ENCODE data around the gene THAP7. TPM values are rescaled to one million over a fixed set of nuclear protein-coding genes. Genes with fewer than 3 reads are reported as not detected.

THAP7 gene
- total and polyA plus RNA-seq, 9 of the 15 experiments (the other 6 are each of a cell fraction or from before 2014, with no cell fraction given): 7.9 to 263 (median 84.1) TPM

DNA sequence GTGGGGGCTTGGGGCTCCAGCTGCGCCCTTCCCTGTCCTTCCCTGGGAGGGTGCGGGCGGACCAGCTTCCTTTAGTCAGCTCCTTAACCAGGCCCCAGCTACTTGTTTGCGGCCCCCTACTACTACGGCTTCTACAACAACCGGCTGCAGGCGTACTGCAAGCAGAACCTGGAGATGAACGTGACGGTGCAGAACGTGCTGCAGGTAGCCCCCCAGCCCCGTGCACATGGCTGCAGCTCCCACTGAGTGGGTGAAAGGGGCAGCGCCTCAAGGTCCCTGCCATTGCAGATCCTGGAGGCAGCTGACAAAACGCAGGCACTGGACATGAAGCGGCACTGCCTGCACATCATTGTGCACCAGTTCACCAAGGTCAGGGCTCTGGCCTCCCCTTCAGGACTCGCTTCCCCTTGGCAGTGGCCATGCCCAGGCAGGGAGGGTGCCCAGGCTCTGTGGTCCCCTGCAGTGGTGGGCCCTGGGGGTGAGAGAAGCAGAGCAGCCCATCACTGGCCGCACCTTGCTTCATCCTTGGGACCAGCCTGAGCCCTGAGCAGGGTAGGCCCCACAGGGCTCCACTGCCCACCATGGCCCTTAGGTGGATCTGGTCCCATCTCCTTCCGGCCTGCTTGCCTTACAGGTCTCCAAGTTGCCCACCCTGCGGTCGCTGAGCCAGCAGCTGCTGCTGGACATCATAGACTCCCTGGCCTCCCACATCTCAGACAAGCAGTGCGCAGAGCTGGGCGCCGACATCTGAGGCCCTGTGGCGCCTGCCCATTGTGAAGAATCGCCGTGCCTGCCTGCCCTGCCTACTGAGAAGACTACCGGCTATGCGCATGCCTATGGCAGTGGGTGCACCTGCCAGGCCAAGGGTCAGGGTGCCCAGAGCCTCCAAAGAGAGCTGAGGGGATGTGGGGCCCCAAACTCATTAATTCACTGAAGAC is 5.1 kb downstream of the THAP7 start (continued):
- TF ChIP-seq, protein P1, sequence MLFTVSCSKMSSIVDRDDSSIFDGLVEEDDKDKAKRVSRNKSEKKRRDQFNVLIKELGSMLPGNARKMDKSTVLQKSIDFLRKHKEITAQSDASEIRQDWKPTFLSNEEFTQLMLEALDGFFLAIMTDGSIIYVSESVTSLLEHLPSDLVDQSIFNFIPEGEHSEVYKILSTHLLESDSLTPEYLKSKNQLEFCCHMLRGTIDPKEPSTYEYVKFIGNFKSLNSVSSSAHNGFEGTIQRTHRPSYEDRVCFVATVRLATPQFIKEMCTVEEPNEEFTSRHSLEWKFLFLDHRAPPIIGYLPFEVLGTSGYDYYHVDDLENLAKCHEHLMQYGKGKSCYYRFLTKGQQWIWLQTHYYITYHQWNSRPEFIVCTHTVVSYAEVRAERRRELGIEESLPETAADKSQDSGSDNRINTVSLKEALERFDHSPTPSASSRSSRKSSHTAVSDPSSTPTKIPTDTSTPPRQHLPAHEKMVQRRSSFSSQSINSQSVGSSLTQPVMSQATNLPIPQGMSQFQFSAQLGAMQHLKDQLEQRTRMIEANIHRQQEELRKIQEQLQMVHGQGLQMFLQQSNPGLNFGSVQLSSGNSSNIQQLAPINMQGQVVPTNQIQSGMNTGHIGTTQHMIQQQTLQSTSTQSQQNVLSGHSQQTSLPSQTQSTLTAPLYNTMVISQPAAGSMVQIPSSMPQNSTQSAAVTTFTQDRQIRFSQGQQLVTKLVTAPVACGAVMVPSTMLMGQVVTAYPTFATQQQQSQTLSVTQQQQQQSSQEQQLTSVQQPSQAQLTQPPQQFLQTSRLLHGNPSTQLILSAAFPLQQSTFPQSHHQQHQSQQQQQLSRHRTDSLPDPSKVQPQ (CRISPR knock-in tag; IDR thresholded peaks at IDR 0.05; ENCODE audit: borderline replicate concordance): 0 out of 2 replicates have a peak, but pooled peaks have one; percentile 58
- TF ChIP-seq NR2F6 (CRISPR knock-in tag; IDR thresholded peaks at IDR 0.05) (0 out of 2 replicates have a peak, but pooled peaks have one; percentile 65), PPARD (CRISPR knock-in tag; IDR thresholded peaks at IDR 0.05) (0 out of 2 replicates have a peak, but pooled peaks have one; percentile 41), SIRT6 (IDR thresholded peaks at IDR 0.05; ENCODE audit: low read depth, low read length) (peak; percentile 5), MAZ (CRISPR knock-in tag; conservative IDR thresholded peaks at IDR 0.05 in 1 of 2, IDR thresholded peaks at IDR 0.05 in 1 of 2) (0 out of 4 replicates have a peak, but pooled peaks of 1 of the 2 experiments have one; percentile 36), RAD51 (IDR thresholded peaks at IDR 0.05; ENCODE audit: borderline replicate concordance, low read depth) (no peak), ZNF133 (CRISPR knock-in tag; IDR thresholded peaks at IDR 0.05) (peak; percentile 5; the same call in 1 of the 2 replicates), HBP1 (CRISPR knock-in tag; IDR thresholded peaks at IDR 0.05) (peak; percentile 87; the same call in 1 of the 2 replicates), RBBP5 (IDR thresholded peaks at IDR 0.05; ENCODE audit: borderline replicate concordance, insufficient read depth, low read length, poor library complexity, severe bottlenecking) (peak; percentile 30), NFIX (CRISPR knock-in tag; IDR thresholded peaks at IDR 0.05; ENCODE audit: low read depth) (0 out of 2 replicates have a peak, but pooled peaks have one; percentile 8), THRB (CRISPR knock-in tag; conservative IDR thresholded peaks at IDR 0.05) (0 out of 2 replicates have a peak, but pooled peaks have one; percentile 23), NR4A1 (CRISPR knock-in tag; IDR thresholded peaks at IDR 0.05) (peak; percentile 9; the same call in 1 of the 2 replicates), NR4A1 (tag; IDR thresholded peaks at IDR 0.05) (no peak), ZNF561 (CRISPR knock-in tag; conservative IDR thresholded peaks at IDR 0.05) (peak; percentile 56; the same call in 1 of the 2 replicates), E2F3 (CRISPR knock-in tag; IDR thresholded peaks at IDR 0.05) (0 out of 2 replicates have a peak, but pooled peaks have one; percentile 46), NR2C2 (CRISPR knock-in tag; IDR thresholded peaks at IDR 0.05) (no peak), NR2C2 (tag; IDR thresholded peaks at IDR 0.05) (no peak)
- TF ChIP-seq, protein P2, sequence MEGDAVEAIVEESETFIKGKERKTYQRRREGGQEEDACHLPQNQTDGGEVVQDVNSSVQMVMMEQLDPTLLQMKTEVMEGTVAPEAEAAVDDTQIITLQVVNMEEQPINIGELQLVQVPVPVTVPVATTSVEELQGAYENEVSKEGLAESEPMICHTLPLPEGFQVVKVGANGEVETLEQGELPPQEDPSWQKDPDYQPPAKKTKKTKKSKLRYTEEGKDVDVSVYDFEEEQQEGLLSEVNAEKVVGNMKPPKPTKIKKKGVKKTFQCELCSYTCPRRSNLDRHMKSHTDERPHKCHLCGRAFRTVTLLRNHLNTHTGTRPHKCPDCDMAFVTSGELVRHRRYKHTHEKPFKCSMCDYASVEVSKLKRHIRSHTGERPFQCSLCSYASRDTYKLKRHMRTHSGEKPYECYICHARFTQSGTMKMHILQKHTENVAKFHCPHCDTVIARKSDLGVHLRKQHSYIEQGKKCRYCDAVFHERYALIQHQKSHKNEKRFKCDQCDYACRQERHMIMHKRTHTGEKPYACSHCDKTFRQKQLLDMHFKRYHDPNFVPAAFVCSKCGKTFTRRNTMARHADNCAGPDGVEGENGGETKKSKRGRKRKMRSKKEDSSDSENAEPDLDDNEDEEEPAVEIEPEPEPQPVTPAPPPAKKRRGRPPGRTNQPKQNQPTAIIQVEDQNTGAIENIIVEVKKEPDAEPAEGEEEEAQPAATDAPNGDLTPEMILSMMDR (IDR thresholded peaks at IDR 0.05 in 2 of 3, conservative IDR thresholded peaks at IDR 0.05 in 1 of 3; ENCODE audit: insufficient read depth in 2 of 3, low read depth in 1 of 3, low read length in 3 of 3): peak in 1 of 3 experiments; percentile 0; a peak in 1 of 6 replicates
